Breast epithelium (tissue), 4 donors: ENCODE results near the gene ATG16L1. TPM values are rescaled to one million over a fixed set of nuclear protein-coding genes. Genes with fewer than 3 reads are reported as not detected.

Source experiments
- DNase-seq, 2 donors: peaks; one replicate each; pipeline ENCODE4 v3.0.0-alpha.2; 2019; ENCODE audit warnings: low spot score in 2 of 2
- H3K27ac ChIP-seq, 2 donors: fragments of 200-600 bp; sonication (generic) in 1 of 2; one replicate each; pipeline ENCODE4 v1.5.1; 2016 to 2019; ENCODE audit warnings: mild to moderate bottlenecking in 1 of 2
- H3K27me3 ChIP-seq, 2 donors: fragments of 200-600 bp; sonication (generic) in 1 of 2; one replicate each; pipeline versions ENCODE4 v1.5.1 to v1.6.0; 2017 to 2019; ENCODE audit warnings: control low read depth in 1 of 2, mild to moderate bottlenecking in 1 of 2
- H3K36me3 ChIP-seq: fragments of 200-600 bp; one replicate; pipeline ENCODE4 v1.5.1; 2019
- H3K4me1 ChIP-seq, 2 donors: fragments of 200-600 bp; sonication (generic); one replicate each; pipeline ENCODE4 v1.5.1; 2016 to 2019; ENCODE audit warnings: control low read depth in 1 of 2
- H3K4me3 ChIP-seq, 3 donors: fragments of 200-600 bp; sonication (generic); 1 replicate in 2 of 3; 2 replicates in 1 of 3; pipeline ENCODE4 v1.5.1; 2016 to 2019; ENCODE audit warnings: mild to moderate bottlenecking in 3 of 3, moderate library complexity in 2 of 3
- H3K9me3 ChIP-seq, 2 donors: fragments of 200-600 bp; sonication (generic) in 1 of 2; one replicate each; pipeline ENCODE4 v1.5.1; 2016 to 2019; ENCODE audit warnings: control low read depth in 1 of 2
- POLR2A ChIP-seq: fragments of 450-650 bp; IDR thresholded peaks from one replicate; pipeline ENCODE4 v1.6.1; 2016; ENCODE audit warnings: antibody characterized with exemption, mild to moderate bottlenecking, moderate library complexity
- POLR2AphosphoS5 ChIP-seq, 3 donors: sonication (generic); formaldehyde crosslinking; IDR thresholded peaks; one replicate each; pipeline ENCODE4 v1.6.1; 2017; ENCODE audit warnings: antibody characterized with exemption in 3 of 3
- intact Hi-C: fragments of 100-400 bp; cut with DNase I; formaldehyde crosslinking; loops from one replicate; pipeline ENCODE4 v1.15.1; 2023; ENCODE audit warnings: low total_unique reads
- total RNA-seq, 3 donors: library from RNA; depleted of rRNA; stranded (reverse); fragments of >200 nt; gene quantifications; one replicate each; pipeline ENCODE4 v1.1.0, GENCODE V29; 2016
- TF ChIP-seq, protein P1 (sequence below), 3 donors: fragments of 450-650 bp; IDR thresholded peaks; one replicate each; pipeline ENCODE4 v1.5.1; 2016 to 2017; ENCODE audit warnings: antibody characterized with exemption in 3 of 3, mild to moderate bottlenecking in 3 of 3, moderate library complexity in 3 of 3

Gene ATG16L1
- total RNA-seq, 3 donors from 2014 or later = 19.5 to 61.9 (median 46.0) TPM

DNA sequence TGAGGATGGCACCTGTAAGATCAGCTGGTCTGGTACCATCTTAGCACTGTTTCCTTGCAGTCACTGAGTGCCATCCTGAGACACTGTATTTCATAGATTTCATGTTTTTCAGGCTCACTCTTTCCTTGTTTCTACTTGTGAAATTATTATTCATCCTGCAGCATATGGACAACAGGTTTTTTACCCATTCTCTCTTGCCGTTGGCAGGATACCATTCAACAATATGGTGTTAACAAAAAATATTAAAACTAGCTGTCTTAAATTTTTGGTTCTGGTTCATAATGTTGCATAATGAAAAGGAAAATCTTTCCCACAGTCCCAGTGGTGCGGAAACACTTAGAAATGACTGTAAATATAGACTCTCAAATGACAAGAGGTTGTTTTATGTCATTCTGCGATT, 23.1 kb upstream of the ATG16L1 start:
- Histone ChIP-seq H3K9me3 (no peaks in the 10 kb centered on the region), H3K4me3 (no peak overlapping the region), H3K4me1 (no peaks in the 10 kb centered on the region), H3K36me3 (no peaks in the 10 kb centered on the region), H3K27ac (no peak overlapping the region), H3K27me3 (no peaks in the 10 kb centered on the region)
- intact Hi-C loops = no loop called here
- no peak for DNase-seq
- no peak for TF ChIP-seq POLR2AphosphoS5 (IDR thresholded peaks at IDR 0.05)
- TF ChIP-seq, protein P1, sequence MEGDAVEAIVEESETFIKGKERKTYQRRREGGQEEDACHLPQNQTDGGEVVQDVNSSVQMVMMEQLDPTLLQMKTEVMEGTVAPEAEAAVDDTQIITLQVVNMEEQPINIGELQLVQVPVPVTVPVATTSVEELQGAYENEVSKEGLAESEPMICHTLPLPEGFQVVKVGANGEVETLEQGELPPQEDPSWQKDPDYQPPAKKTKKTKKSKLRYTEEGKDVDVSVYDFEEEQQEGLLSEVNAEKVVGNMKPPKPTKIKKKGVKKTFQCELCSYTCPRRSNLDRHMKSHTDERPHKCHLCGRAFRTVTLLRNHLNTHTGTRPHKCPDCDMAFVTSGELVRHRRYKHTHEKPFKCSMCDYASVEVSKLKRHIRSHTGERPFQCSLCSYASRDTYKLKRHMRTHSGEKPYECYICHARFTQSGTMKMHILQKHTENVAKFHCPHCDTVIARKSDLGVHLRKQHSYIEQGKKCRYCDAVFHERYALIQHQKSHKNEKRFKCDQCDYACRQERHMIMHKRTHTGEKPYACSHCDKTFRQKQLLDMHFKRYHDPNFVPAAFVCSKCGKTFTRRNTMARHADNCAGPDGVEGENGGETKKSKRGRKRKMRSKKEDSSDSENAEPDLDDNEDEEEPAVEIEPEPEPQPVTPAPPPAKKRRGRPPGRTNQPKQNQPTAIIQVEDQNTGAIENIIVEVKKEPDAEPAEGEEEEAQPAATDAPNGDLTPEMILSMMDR (IDR thresholded peaks at IDR 0.05) = no peak

GRCh38 chr2:233233618-233234230, 17.7 kb upstream of the ATG16L1 start:
- DNase-seq = no peak
- intact Hi-C loops = no loop called here
- no peak for TF ChIP-seq POLR2A
- Histone ChIP-seq H3K27me3 (no peaks in the 10 kb centered on the region), H3K4me1 (no peaks in the 10 kb centered on the region), H3K36me3 (no peaks in the 10 kb centered on the region), H3K9me3 (no peaks in the 10 kb centered on the region), H3K27ac (no peak overlapping the region), H3K4me3 (no peak overlapping the region)

GRCh38 chr2:233234264-233234663, 17.2 kb upstream of the ATG16L1 start:
- TF ChIP-seq, protein P1 (IDR thresholded peaks at IDR 0.05) = no peak
- TF ChIP-seq POLR2A = no peak
- TF ChIP-seq POLR2AphosphoS5 (IDR thresholded peaks at IDR 0.05) = no peak
- no peak overlapping the region for H3K4me3 ChIP-seq
- no peaks in the 10 kb centered on the region for H3K4me1 ChIP-seq
- no peaks in the 10 kb centered on the region for H3K36me3 ChIP-seq
- intact Hi-C loops = no loop called here
- no peaks in the 10 kb centered on the region for H3K27me3 ChIP-seq
- H3K9me3 ChIP-seq = no peaks in the 10 kb centered on the region
- no peak overlapping the region for H3K27ac ChIP-seq
- no peak for DNase-seq

GRCh38 chr2:233234996-233235395, 16.5 kb upstream of the ATG16L1 start:
- no peaks in the 10 kb centered on the region for H3K4me1 ChIP-seq
- H3K27me3 ChIP-seq = no peaks in the 10 kb centered on the region
- intact Hi-C loops = no loop called here
- no peaks in the 10 kb centered on the region for H3K36me3 ChIP-seq
- H3K4me3 ChIP-seq = no peak overlapping the region
- no peaks in the 10 kb centered on the region for H3K9me3 ChIP-seq
- H3K27ac ChIP-seq = no peak overlapping the region
- no peak for DNase-seq
- no peak for TF ChIP-seq POLR2A
- no peak for TF ChIP-seq POLR2AphosphoS5 (IDR thresholded peaks at IDR 0.05)
- TF ChIP-seq, protein P1 (IDR thresholded peaks at IDR 0.05) = no peak

DNA sequence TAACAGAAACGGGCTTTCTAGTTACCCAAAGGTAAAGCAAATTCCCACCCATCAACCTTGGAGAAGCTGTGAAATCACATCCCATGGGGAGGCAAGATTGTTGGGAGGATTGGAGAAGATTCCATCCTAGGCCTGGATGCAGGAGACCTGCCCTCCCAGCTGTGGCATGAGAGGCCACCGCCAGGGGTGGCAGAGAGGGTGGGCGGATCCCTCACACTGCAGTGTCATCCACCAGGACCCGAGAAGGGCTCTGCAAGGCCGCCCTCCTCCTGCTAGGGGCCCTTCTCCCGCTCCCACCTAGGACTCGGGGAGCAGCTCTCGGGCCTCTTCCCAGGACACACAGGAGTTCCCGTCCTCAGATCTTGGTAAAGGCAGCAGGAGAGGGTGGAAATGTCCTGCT, 15.5 kb upstream of the ATG16L1 start:
- Histone ChIP-seq H3K27ac (no peak overlapping the region), H3K27me3 (no peaks in the 10 kb centered on the region), H3K36me3 (no peaks in the 10 kb centered on the region), H3K4me3 (no peak overlapping the region), H3K4me1 (no peaks in the 10 kb centered on the region), H3K9me3 (no peaks in the 10 kb centered on the region)
- intact Hi-C loops = no loop called here
- DNase-seq = no peak
- TF ChIP-seq, protein P1 (IDR thresholded peaks at IDR 0.05) = no peak
- TF ChIP-seq POLR2AphosphoS5 (IDR thresholded peaks at IDR 0.05) (no peak), POLR2A (no peak)
